Renal cortical epithelial cell (primary cell): ENCODE results near the gene AURKAIP1. TPM values are rescaled to one million over a fixed set of nuclear protein-coding genes. Genes with fewer than 3 reads are reported as not detected.

ENCODE experiments used
- DNase-seq: peaks from one replicate; pipeline ENCODE4 v3.0.0-alpha.2; 2011; ENCODE audit warnings: low read depth
- total RNA-seq: library from RNA; depleted of rRNA; stranded (reverse); fragments of >200 nt; gene quantifications from 2 replicates; pipeline ENCODE4 v1.2.3, GENCODE V29; 2014

The AURKAIP1 gene
- total RNA-seq, 1 donor from 2014 or later: 75.6 TPM

DNA sequence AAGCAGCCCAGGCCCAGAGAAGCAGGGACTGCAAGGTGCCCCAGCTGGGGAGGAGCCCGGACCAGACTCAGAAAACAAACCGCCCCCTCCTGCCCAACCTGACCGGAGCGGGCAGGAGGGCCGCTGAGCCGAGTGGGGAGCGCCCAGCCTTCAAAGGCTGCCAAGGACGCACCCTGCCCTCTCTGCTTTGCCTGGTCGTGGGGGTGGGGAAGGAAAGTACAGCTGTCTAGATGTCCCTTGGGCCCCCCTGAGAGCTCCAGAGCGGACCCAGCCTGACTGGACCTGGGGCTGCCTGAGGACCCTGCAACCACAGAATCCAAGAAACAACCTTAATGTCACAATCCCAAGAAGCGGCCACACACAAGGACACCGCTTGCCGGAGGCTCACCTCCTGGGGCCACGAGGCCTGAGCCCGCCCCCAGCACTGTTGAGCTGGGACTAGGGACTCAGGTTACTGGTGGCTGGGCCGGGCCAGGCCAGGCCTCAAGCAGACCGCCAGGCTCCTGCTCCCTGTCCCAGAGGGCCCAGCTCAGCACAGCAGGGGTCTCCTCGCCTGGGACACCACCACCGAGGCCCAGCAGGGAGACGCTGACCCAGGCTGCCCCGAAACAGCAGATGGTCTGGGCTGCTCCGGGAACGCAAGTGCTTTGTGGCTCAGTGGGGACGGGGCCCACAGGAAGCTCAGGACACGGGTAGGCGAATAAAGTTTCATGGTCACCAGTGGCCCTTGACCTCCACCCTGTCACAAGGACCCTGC lies 27.2 kb downstream of the AURKAIP1 start:
- peak; percentile 34 for DNase-seq

DNA sequence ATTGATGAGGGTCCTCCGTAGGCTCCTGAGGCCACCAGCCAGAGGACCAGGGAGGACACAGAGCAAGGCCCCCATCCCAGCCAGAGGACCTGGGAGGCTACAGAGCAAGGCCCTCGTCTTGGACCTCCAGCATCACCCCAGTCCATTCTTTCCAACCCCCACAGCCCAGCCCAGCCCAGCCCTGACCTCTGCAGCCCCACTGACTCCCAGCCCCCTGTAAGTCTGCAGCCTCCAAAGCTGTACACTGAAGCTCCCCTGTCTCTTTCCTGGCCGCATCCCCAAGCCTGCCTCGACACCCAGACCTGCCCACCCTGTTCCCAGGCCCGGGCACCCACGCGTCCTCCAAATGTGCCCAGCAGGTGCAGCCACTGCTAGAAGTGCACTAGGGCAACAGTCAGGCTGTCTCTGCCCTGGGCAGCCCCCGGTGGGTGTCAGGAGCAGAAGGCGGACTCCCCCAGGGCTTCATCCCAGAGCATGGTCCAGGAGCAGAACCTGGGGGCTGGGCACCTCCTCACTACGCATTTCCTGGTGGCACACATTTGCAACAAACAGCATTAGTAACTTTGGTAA lies 27.9 kb downstream of the AURKAIP1 start:
- no peak for DNase-seq

DNA sequence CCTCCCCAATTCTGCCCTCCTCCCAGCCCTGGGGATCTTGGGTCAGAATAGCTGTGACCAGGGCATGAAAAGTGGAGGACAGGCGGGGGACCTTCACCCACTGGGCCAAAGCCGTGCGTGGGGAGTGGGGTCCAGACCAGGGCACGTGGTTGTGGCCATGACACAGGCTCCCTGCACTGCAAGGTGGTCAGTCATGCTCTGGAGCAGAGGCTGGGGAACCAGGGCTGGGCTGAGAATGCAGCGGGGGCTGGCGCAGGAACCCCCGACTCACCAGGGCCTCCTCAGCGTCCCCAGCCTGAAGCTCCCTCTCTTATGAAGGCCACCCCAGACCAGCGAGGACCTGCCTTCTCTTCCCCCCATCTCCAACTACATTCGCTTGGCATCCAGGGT lies 28.5 kb downstream of the AURKAIP1 start:
- no peak for DNase-seq

DNA sequence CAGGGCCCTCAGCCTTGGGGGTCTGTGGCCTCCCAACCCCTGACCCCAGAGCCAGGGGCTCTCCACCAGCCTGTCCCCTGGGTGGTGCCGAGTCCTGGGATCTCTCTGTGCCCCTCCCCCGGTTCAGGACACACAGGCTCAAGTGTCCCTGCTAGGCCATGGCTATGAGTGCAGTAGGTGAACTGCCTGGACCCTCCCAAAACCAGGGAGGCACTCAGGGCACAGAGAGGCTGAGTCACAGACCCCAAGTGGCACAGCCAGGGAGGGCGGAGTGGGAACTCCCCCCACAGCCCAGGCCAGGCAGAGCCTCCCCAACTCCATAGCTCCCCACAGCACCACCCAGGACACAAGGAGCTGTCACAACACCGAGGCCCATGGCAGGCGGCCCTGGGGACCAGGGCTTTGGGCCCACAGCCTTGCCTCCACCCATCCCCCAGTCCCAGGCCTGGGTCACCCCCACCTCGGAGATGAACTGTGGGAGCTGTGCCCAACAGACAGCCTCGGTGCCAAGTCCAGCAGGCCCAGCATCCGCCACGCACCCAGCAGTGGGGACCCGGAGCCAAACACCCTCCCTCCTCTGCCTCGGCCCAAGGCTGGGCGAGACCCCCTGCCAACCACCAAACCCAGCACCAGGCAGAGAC lies 29.0 kb downstream of the AURKAIP1 start:
- no peak for DNase-seq

DNA sequence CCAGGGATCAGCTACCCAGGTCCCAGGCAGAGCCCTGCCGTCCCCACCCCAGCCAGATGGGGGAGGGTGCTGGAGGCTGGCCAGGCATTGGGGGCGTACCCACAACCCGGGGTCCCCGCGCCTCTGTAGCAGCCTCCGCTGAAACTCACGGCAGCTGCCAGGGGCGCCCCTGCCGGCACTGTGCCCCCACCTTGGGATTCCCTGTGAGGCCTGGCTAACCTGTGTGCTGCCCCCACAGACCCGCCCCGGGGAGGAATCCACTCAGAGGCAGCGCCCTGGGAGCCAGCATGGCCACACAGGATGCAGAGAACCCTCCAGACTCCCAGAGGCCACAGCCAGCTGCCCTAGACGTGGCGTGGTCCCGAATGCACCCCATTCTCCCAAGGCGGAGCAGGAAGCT lies 29.6 kb downstream of the AURKAIP1 start:
- no peak for DNase-seq

DNA sequence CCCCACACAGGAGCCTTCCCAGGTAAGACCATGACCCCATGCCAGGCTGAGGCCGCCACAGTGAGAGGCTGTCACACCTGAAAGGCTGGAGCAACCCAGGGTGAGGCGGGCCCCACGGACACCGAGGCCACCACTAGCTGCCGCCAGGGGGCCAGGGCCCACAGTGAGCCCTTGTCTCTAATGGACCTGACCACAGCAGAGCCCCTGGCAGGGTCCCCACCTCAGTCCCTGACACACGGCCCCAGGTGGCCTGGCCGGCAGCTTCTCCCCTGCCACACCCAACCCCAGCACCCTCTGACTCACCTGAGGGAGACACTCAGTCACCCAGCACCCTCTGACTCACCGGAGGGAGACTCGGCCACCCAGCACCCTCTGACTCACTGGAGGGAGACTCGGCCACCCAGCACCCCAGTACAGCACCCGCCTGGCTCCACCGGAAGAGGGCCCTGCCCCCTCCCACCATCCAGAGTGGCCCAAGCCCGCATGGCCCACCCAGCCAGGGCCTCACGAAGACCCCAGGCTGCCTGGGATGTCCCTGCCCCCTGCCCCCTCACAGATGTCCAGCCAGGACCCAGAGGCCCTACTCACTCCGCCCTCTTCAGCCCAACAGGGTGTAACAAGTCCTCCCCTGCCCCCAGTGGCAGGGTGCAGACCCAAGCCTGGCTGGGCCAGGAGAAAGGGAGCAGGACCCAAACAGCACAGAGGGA lies 30.2 kb downstream of the AURKAIP1 start:
- peak; percentile 79 for DNase-seq

- DNase-seq: no peak
These were observed 31.1 kb downstream of the AURKAIP1 start for GRCh38 chr1:1343811-1344421.

GRCh38 chr1:1342584-1343115 lies 32.4 kb downstream of the AURKAIP1 start:
- DNase-seq: no peak

GRCh38 chr1:1342061-1342562 lies 32.9 kb downstream of the AURKAIP1 start:
- no peak for DNase-seq

- DNase-seq: no peak
These were observed 33.4 kb downstream of the AURKAIP1 start for GRCh38 chr1:1341549-1342021.

DNA sequence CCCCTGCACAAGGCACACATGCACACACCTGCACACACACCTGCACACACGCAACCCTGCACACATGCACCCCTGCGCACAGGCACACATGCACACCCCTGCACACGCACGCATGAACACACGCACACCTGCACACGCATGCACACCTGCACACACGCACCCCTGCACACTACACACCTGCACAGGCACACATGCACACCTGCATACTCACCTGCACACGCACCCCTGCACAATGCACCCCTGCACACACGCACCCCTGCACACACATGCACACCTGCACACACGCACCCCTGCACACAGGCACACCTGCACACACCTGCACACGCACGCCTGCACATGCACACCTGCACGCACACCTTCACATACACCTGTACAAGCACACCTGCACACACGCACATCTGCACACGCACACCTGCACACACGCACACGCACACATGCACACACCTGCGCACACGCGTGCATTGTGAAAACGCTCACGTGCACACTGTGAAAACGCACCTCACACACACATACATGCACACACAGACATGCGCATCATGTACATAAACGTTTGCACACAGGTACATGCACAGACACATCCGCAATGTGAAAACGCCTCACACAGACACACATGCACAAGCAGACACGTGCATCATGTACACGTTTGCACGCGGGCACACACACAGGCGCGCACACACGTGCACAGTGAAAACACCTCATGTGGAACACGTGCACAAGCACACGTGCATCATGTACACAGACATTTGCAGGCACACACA lies 34.0 kb downstream of the AURKAIP1 start:
- no peak for DNase-seq

GRCh38 chr1:1340185-1340584 lies 34.8 kb downstream of the AURKAIP1 start:
- DNase-seq: no peak

DNA sequence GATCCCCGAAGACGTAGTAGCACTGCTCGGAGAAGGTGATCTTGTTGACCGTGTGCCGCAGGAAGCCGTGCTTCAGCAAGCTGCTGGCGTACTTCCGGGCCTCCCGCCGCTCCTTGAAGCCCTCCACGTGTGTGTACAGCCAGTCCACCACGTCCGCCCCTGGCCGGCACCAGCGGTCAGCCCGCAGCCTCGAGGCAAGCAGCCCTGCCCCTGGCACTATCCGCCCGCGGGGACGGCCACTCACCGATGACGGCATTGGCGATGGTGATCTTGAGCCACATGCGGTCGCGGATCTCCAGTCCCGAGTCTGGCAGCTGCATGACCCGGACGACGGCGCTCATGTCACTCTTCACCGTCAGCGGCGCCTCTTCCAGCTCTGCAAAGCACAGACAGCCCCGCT lies 36.7 kb downstream of the AURKAIP1 start:
- DNase-seq: no peak

- no peak for DNase-seq
These were observed 37.2 kb downstream of the AURKAIP1 start for GRCh38 chr1:1337793-1338147.

DNA sequence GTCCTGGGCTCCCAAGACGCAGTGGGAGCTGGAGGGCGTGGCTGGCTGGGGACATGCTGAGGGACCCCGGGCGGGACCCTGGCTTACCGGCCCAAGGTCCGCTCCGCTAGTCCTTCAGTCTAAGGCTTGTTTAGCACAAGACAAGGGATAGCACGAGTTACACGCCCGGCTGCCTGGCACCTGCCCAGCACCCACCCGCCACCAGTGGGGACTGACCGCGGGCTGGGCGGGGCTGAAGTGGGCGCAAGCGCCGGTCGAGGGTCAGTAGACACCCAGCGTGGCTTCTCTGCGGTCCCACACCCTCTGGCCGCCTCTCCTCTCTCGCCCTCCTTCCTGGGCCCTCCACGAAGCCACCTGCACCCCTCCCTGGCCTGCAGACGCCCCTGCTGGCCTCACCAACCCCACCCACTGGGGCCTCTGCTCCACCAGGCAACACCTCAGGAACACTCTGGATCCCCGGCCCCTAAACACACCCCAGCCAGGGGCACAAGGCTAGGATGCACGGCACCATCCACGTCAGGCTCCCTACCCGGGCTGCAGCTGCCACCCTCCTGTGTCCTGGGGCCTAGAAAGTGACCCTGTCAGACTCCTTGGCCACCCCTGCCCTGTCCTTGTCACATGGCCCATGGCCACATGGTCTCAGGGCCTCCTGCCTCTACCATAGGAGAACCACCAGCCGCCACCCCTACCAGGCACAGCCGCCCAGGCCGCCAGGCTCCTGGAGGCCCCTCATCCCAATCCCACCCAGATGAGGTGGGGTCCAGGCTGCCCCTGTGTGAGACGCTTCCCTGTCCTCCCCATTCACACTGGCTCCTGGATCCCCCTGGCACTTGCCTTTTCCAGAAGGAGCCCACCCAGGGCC lies 37.8 kb downstream of the AURKAIP1 start:
- no peak for DNase-seq

GRCh38 chr1:1336446-1336845 lies 38.6 kb downstream of the AURKAIP1 start:
- no peak for DNase-seq

- DNase-seq: no peak
These were observed 39.2 kb downstream of the AURKAIP1 start for GRCh38 chr1:1335792-1336248.

- DNase-seq: no peak
These were observed 39.7 kb downstream of the AURKAIP1 start for GRCh38 chr1:1335283-1335682.

GRCh38 chr1:1334835-1335234 lies 40.2 kb downstream of the AURKAIP1 start:
- no peak for DNase-seq
